ENCODE results near the gene EPPIN.
"Not testable (repeated sequence)": the region's sequence is repeated elsewhere in the genome, so short reads cannot be mapped to it uniquely, and the experiment has no call there.

Gene EPPIN

DNA sequence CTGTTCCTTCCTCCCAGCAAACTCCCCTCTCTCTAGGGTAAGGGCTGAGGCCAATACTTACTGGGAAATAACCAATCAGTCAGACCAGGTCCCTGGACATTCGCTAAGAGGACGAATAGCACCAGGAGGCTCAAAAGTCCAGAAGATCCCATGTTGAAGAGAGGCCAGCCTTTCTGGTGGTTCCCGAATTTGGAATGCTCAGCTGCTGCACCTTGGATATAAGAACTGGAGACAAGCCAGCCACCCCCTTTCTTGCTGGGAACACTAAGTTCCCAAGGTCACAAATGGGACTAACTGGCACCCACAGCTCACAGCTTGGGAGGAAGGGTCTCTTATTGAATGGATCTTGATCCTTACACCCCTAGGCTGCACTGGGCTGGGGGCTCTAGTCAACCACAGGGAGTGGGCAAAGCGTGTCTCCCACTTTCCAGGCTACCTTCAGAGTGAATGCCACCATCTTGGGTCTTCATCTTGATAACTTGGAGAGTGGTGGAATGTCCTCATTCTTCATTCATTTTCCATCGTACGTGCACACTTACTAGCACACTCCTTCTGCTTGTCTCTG lies at the start of gene EPPIN:
Gene EPPIN, minus strand, starts transcription at position 196 of the 565 bp plus-strand sequence. Its CDS starts 44 bp downstream, at position 152.
- no peak for DNase-seq (ENCODE audit: low read depth in 3 of 3, low spot score in 1 of 3)

DNA sequence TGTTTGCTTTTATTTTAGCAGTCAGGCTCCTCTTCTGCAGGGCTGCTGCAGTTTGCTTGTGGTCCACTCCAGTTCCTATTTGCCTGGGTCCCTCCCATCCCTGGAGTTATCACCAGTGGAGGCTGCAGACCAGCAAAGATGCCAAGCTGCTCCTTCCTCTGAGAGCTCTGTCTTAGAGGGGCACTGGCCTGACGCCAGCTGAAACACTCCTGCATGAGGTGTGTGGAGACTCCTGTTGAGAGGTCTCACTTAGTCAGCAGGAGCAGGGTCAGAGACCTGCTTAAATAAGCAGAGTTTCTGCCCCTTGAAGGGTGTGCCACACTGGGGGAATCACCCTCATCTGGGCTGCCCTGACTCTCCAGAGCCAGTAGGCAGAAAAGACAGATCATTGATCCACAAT lies 48.0 kb upstream of the EPPIN start:
- no peak for DNase-seq (ENCODE audit: low read depth in 3 of 3, low spot score in 1 of 3)

DNA sequence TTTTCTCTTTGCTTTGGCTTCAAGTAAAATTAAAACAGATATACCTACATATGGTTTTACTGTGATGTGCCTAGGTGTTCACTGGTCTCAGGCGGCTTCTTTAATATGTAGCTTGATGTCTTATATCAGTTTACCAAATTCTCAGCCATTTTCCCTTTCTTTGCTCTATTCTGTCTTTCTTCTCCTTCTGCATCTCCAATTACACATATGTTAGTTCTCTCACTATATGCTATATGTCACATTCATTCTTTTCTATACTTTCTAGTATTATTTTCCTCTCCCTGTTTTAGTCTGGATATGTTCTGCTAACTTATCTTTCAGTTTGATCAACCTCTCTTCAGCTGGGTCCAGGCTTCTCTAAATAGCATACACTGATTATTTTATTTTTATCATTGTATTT lies 46.3 kb upstream of the EPPIN start:
- no peak for DNase-seq (ENCODE audit: low read depth in 3 of 3, low spot score in 1 of 3)

DNA sequence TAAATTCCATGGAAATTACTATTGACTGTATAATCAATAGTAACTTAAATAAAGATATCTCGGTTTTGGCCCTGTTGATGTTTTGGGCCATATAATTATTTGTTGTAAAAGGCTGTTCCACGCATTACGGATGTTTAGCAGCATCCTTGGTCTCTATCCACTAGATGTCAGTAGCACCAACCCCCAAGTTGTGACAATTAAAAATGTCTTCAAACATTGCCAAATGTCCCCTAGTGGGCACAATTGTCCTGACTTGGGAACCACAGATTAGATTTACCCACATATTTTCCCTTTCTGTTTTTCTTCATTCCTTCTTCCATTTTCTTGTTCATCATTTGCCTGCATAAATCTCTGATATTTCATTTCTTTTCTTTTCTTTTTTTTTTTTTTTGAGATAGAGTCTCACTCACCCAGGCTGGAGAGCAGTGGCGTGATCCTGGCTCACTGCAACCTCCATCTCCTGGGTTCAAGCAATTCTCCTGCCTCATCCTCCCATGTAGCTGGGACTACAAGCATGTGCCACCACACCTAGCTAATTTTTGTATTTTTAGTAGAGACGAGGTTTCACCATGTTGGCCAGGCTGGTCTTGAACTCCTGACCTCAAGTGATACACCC lies 45.5 kb upstream of the EPPIN start:
- no peak for DNase-seq (ENCODE audit: low read depth in 3 of 3, low spot score in 1 of 3)

DNA sequence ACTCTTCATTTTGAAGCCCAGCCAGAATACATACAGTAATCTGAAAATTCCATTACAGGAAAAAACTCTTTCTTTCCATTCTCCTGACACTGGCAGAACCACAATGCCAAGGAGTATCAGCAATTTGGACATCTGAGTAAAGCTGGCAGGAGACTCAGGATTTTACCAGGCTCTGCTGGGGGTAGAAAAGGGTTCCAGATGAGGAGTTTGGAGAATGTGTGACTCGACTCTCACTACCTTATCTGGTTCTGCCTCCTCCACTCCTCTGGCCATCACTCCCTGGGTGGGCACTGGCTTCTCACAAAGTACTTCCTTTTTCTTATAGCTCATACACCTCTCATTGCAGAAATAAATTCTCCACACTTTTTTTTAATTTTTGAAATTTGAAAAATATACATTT lies 42.5 kb upstream of the EPPIN start:
- DNase-seq (ENCODE audit: low read depth in 3 of 3, low spot score in 1 of 3), result no peak

DNA sequence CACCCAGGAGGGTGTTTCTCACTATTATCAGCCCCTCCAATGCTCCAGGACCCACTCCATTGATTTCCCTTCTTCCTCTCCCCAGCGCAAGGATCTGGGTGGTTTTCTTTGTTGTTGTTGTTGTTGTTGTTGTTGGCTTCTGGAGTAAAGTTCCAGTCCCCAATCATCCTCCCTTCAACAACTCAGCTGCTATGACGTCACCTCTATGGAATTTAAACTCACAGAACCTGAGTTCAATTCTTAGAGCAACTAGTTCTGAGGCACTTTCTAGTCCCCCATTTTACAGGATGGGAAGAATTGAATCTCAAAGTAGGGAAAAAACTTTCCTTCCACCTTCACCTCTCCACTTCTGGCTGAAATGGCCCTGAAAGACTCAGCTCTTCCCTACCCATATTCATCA lies 41.6 kb upstream of the EPPIN start:
- no peak for DNase-seq (ENCODE audit: low read depth in 3 of 3, low spot score in 1 of 3)

DNA sequence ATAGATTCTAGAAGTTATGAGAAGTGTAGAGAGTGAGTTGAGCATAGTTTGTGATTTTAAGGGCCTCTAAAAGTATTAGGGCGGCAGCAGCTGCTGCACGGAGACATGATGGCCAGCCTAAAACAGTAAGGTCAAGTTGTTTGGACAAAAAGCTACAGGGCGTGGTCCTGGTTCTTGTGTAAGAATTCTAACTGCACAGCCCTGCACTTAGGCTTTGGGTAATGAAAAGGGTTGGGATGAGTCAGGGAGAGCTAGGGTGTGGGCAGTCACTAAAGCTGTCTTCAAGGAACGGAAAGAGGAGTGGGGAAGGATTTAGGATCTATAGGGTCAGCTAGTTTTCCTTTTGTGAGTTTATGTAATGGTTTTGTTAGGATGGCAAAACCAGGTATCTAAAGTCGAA lies 38.8 kb upstream of the EPPIN start:
- DNase-seq (ENCODE audit: low read depth in 3 of 3, low spot score in 1 of 3), result not testable (repeated sequence)

DNA sequence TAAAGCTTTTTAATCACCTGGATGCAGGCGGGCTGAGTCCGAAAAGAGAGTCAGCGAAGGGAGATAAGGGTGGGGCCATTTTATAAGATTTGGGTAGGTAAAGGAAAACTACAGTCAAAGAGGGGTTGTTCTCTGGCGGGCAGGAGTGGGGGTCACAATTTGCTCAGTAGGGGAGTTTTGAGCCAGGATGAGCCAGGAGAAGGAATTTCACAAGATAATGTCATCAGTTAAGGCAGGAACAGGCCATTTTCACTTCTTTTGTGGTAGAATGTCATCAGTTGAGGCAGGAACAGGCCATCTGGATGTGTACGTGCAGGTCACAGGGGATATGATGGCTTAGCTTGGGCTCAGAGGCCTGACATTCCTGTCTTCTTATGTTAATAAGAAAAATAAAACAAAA lies 37.1 kb upstream of the EPPIN start:
- DNase-seq (ENCODE audit: low read depth in 3 of 3, low spot score in 1 of 3), result not testable (repeated sequence)

DNA sequence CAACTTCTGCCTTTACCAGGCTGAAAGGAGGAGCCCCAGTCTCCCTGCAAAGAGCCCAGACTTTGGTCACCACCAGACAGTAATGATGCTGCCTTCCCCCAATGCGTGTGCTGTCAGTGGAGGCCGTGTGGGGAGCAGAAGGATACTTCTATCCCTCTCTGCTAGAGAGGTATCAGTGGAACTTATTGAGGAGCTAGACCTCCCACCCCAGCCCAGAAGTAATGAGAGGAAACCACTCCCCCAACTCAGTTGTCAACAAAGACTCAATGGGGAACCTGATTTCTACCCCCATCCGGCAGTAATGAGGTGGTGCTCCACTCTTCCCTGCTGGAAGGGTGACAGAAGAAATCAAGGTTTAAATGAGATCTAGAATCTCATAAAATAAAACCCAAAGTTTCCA lies 36.3 kb upstream of the EPPIN start:
- no peak for DNase-seq (ENCODE audit: low read depth in 3 of 3, low spot score in 1 of 3)

DNA sequence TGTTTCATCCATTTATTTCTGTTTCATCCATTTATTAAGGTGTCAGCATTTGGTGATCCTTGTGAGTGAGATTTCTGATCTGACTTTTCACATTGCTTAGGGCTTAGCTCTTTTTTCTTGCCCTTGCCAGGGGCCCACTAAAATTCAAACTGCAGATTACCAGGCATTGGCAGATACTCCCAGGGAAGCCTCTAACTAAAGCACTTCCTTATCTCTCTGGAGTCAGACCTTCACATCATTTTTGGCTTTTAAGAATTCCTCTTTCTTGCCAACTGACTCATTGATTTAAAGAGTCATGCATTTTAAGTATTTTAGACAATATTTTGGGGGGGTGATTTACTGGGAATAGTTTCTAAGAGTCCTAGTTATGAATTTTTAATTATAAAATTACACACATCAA lies 34.5 kb upstream of the EPPIN start:
- no peak for DNase-seq (ENCODE audit: low read depth in 3 of 3, low spot score in 1 of 3)

DNA sequence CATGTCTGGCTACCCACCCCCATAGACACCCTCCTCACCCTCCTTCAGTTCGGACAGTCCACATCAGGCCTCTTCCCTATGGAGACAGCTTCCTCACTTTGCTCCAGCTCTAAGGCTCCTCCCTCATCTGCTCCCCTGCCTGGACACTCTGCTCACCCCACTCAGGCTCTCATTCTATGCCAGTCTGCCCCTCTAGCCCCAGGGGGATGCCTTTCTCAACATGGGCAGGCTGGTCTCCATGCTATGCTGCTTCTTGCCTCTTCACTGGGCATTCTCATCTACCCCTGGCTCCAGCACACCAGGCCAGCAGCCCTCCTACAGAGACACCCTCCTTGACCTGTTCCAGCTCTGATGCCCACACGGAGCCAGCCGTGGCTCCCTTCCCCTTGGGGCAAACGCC lies 32.0 kb upstream of the EPPIN start, which contains the start of gene WFDC8:
Gene WFDC8, minus strand, starts transcription at position 101 of the 400 bp plus-strand sequence. Its CDS starts 37 bp downstream, at position 64.
- DNase-seq (ENCODE audit: low read depth in 3 of 3, low spot score in 1 of 3), result no peak

DNA sequence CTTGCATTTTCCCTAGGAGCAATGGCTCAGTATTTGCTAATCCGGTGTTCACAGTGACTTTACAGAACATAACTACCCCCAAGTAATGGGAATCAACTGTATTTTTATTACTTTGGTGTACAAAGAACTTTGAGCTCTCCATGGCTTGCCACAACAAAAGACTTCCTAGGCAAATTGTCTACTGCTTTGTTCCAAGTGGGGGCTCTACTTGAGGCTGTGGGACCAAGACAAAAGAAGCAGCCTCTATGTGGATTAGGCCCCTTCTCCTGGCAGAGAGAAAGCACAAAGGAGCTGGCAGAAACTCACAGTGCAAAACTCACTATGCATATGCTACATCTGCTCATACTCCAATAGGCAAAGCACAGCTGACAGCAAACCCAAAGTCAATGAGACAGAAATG lies 31.0 kb upstream of the EPPIN start:
- no peak for DNase-seq (ENCODE audit: low read depth in 3 of 3, low spot score in 1 of 3)

DNA sequence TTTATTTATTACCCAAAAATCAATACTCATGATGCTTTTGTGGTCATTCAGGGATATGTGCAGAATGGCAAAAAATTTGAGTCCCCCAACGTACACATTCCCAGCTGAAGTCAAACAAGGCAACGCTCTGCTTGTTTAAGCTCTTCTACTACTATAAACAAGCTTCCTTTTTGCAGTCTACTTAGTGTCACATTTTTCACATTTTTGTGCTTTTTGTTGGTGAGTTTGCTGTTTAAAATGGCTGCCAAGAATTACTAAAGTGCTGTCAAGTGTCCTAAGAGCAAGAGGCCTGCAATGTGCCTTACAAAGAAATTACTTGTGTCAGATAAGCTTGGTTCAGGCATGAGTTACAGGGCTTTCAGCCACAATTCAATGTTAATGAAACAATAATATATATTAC lies 29.8 kb upstream of the EPPIN start:
- DNase-seq (ENCODE audit: low read depth in 3 of 3, low spot score in 1 of 3), result no peak

DNA sequence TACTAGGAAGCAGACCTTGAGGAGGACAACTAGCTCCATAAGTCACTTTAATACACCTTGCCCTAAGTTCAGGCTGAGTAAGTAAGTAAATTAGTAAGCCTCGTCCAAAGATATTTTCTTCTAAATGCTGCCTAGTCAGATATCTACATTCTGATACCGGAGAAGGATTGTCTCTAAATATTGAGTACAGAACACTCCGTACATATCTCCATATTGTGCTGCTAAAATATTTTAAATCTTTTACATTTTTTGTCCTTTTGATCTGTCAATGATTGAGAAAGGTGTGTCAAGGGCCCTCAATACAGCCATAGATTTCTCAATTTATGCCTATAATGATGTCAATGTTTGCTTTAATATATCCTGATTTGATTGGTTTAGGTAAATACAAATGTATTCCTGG lies 28.7 kb upstream of the EPPIN start:
- DNase-seq (ENCODE audit: low read depth in 3 of 3, low spot score in 1 of 3), result no peak

DNA sequence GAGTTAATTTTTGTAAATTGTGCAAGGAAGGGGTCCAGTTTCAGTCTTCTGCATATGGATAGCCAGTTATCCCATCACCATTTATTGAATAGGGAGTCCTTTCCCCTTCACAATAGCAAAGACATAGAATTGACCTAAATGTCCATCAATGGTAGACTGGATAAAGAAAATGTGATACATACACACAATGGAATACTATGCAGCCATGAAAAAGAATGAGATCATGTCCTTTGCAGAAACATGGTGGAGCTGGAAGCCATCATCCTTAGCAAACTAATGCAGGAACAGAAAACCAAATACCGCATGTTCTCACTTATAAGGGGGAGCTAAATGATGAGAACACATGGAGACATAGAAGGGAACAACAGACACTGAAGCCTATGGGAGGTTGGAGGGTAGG lies 22.4 kb upstream of the EPPIN start:
- DNase-seq (ENCODE audit: low read depth in 3 of 3, low spot score in 1 of 3), result not testable (repeated sequence)

DNA sequence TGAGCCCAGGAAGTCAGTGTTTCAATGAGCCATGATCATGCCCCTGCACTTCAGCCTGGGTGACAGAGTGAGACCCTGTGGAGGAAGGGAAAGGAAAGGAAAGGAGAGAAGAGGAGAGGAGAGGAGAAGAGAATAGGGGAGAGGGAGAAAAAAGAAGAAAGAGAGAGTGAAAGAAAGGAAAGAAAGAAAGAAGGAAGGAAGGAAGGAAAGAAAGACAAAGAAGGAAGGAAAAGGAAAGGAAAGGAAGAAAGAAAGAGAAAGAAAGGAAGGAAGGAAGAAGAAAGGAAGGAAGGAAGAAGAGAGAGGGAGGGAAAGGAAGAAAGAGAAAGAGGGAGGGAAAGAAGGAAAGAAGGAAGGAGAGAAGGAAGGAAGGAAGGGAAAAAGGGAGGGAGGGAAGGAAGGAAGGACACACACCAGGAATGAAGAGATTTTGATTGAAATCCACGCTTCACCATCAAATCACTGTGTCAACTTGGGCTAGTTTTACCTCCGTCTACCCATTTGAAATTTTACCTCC lies 17.6 kb upstream of the EPPIN start:
- DNase-seq (ENCODE audit: low read depth in 3 of 3, low spot score in 1 of 3), result no peak

DNA sequence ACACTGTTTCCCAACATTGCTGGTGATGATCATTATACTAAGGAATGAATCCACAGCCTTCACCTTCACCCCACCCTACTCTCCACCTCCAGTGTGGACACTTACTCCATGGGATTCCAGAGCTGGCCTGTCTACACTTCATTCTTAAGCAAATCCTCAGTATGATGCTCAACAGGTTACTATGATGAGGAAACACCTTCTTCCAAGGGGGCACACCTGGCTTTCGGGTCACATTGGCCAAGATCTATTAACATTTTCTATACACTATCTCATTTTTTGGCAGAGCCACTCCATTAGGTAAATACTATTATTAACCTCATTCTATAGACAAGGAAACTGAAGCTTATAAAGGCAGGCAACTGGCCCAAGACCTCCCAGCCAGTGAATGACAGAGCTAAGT lies 8.0 kb upstream of the EPPIN start:
- no peak for DNase-seq (ENCODE audit: low read depth in 3 of 3, low spot score in 1 of 3)

DNA sequence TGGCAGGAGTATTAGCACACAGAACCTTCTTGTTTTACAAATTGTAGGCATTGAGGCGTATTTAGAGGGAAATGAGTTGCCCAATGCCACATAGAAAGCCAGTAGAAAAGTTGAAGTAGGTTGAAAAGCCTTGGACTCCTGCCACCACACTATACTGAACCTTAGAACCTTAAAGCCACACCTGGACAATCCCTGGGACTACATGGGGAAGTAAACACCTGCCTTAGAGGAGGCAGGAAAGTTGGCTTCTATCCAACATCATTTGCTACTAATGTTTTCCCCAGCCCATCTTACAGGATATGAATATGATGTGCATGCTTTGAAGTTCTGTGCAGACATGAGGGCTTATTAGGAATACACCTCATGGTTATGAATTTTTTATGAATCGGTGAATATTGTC lies 5.3 kb upstream of the EPPIN start:
- DNase-seq (ENCODE audit: low read depth in 3 of 3, low spot score in 1 of 3), result no peak

DNA sequence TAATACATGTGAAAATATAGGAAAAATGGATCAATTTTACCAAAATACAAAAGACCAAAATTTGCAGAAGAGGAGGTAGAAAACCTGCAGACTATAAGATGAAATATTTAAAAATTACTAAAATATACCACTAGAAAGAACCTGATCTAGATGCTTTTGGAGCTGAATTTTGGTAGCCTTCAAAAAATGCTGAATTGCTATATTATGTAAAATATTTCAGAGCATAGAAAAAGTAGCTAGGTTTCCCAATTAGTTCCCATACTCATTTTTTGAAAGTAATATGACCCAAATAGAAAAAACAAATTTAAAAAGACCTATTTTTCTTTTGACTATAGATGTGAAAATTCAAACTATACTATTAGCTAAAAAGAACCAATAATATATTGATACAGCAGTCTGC lies 3.6 kb upstream of the EPPIN start:
- no peak for DNase-seq (ENCODE audit: low read depth in 3 of 3, low spot score in 1 of 3)

DNA sequence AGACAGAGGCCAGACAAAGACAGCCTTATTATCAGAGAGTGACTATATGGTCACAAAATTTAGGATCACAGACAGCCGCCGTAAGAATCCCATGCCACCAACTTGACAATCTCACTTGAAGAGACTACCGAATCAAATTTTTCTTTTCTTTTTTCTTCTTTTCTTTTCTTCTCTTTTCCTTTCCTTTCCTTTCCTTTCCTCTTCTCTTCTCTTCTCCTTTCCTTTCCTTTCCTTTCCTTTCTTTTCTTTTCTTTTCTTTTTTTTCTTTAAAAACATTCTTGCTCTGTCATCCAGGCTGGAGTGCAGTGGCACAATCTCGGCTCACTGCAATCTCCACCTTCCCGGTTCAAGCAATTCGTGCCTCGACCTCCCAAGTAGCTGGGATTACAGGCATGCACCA lies 1.2 kb upstream of the EPPIN start:
- no peak for DNase-seq (ENCODE audit: low read depth in 3 of 3, low spot score in 1 of 3)

DNA sequence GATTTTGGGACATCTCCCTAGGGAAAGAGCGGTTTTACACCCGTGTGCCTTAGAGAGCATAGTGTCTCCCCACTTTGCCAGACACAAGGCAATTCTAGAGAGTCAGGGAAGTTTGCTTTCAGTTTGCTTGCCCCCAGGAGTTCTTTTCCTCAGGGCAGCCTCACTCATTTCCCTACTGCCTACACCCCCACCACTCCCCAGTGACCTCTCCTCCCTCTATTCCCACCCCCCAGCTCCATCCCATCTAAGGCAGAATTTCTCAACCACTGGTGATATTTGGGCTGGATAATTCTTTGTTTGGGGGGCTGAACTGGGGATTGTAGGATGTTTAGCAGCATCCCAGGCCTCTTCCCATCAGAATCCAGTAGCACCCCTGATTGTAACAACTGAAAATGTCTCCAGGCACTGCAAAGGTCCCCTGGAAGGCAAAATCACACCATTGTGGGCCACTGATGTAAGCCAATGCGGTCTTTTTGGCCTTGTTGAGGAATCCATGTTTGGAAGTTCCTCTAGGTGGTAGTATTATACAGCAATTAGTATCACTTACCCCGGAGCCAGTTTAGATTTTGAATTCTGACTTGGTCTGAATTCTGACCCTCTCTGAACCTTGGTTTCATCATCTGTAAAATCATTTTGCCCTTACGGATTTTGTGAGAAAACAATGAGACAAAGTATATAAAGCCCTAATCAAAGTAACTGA lies 1.3 kb downstream of the EPPIN start:
- no peak for DNase-seq (ENCODE audit: low read depth in 3 of 3, low spot score in 1 of 3)

DNA sequence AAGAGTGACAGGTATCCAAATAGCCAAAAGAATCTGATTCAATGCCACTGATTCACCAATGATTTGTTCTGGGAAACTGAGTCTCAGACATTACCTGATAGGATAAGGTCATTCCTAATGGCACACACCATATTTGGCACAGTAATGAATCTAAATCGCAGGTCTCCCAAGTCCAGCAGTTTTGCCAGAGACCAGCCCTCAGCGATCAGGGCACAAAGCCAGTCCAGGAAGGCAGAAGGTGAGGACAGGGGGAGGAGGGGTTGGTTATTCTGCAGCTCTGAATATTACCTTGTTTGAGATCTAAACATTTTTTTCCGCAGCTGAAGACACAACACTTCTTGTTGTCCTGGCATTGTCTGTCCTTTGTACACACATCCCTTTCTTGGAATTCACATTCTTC lies 1.9 kb downstream of the EPPIN start:
- no peak for DNase-seq (ENCODE audit: low read depth in 3 of 3, low spot score in 1 of 3)
